Uterus (tissue), 4 donors: Measurements from ENCODE around the gene ST6GALNAC4. TPM values are rescaled to one million over a fixed set of nuclear protein-coding genes. Genes with fewer than 3 reads are reported as not detected.

Experiments used
- DNase-seq, 2 donors: peaks; one replicate each; pipeline ENCODE4 v3.0.0-alpha.2; 2019 to 2020
- H3K27ac ChIP-seq, 2 donors: fragments of 200-600 bp; sonication (generic); 1 replicate in 1 of 2; 2 replicates in 1 of 2; pipeline ENCODE4 v1.5.1; 2016 to 2018
- H3K27me3 ChIP-seq, 2 donors: fragments of 200-600 bp; sonication (generic); one replicate each; pipeline ENCODE4 v1.5.1; 2018 to 2019; ENCODE audit warnings: control low read depth in 1 of 2
- H3K36me3 ChIP-seq, 2 donors: fragments of 200-600 bp; sonication (generic); one replicate each; pipeline ENCODE4 v1.5.1; 2019; ENCODE audit warnings: control low read depth in 1 of 2
- H3K4me1 ChIP-seq, 2 donors: fragments of 200-600 bp; sonication (generic); one replicate each; pipeline ENCODE4 v1.5.1; 2018 to 2019; ENCODE audit warnings: control low read depth in 1 of 2
- H3K4me3 ChIP-seq, 2 donors: fragments of 200-600 bp; sonication (generic); 1 replicate in 1 of 2; 2 replicates in 1 of 2; pipeline ENCODE4 v1.5.1; 2018 to 2019; ENCODE audit warnings: mild to moderate bottlenecking in 1 of 2
- H3K9me3 ChIP-seq, 2 donors: fragments of 200-600 bp; sonication (generic); one replicate each; pipeline ENCODE4 v1.5.1; 2019; ENCODE audit warnings: control low read depth in 1 of 2
- POLR2A ChIP-seq, 2 donors: fragments of 450-650 bp; IDR thresholded peaks; one replicate each; pipeline ENCODE4 v1.6.1; 2016; ENCODE audit warnings: antibody characterized with exemption in 2 of 2, mild to moderate bottlenecking in 1 of 2, moderate library complexity in 1 of 2
- intact Hi-C: fragments of 100-400 bp; cut with DNase I; formaldehyde crosslinking; loops from one replicate; pipeline ENCODE4 v1.15.1; 2023; ENCODE audit warnings: low total_unique reads
- total RNA-seq, 4 donors: library from RNA; depleted of rRNA in 3 of 4; stranded (reverse); fragments of >200 nt in 3 of 4; gene quantifications; one replicate each; pipeline versions ENCODE4 v1.1.0 to v1.2.4, GENCODE V29; 2014 to 2023
- TF ChIP-seq, protein P1 (sequence below), 4 experiments: fragments of 200-600 bp in 2 of 4; fragments of 450-650 bp in 2 of 4; sonication (generic) in 2 of 4; IDR thresholded peaks; one replicate each; pipeline ENCODE4 v1.5.1; 2016 to 2019; ENCODE audit warnings: antibody characterized with exemption in 4 of 4, mild to moderate bottlenecking in 2 of 4, moderate library complexity in 1 of 4
- donor health status: DM: yes; HTN: yes; CAD: no.

The ST6GALNAC4 gene
- total RNA-seq, 4 donors from 2014 or later, result 0.59 to 41.7 (median 20.7) TPM

GRCh38 chr9:127953768-127954505 is 37.1 kb upstream of the ST6GALNAC4 start:
- intact Hi-C loops, result no loop called here
- H3K4me1 ChIP-seq, result peaks cover 6 to 14% of the 10 kb centered on the region in 2 donors

GRCh38 chr9:127953154-127953553 is 36.3 kb upstream of the ST6GALNAC4 start:
- H3K4me3 ChIP-seq, result no peak overlapping the region
- TF ChIP-seq, protein P1, sequence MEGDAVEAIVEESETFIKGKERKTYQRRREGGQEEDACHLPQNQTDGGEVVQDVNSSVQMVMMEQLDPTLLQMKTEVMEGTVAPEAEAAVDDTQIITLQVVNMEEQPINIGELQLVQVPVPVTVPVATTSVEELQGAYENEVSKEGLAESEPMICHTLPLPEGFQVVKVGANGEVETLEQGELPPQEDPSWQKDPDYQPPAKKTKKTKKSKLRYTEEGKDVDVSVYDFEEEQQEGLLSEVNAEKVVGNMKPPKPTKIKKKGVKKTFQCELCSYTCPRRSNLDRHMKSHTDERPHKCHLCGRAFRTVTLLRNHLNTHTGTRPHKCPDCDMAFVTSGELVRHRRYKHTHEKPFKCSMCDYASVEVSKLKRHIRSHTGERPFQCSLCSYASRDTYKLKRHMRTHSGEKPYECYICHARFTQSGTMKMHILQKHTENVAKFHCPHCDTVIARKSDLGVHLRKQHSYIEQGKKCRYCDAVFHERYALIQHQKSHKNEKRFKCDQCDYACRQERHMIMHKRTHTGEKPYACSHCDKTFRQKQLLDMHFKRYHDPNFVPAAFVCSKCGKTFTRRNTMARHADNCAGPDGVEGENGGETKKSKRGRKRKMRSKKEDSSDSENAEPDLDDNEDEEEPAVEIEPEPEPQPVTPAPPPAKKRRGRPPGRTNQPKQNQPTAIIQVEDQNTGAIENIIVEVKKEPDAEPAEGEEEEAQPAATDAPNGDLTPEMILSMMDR (IDR thresholded peaks at IDR 0.05), result no peak
- TF ChIP-seq POLR2A (IDR thresholded peaks at IDR 0.05), result no peak
- H3K27me3 ChIP-seq, result no peaks in the 10 kb centered on the region
- intact Hi-C loops, result no loop called here
- no peak for DNase-seq
- H3K27ac ChIP-seq, result no peak overlapping the region
- no peaks in the 10 kb centered on the region for H3K36me3 ChIP-seq
- H3K4me1 ChIP-seq, result peaks cover 6 to 14% of the 10 kb centered on the region in 2 donors
- no peaks in the 10 kb centered on the region for H3K9me3 ChIP-seq

More at GRCh38 chr9:127953768-127954505, 37.1 kb upstream of the ST6GALNAC4 start:
- TF ChIP-seq, protein P1 (IDR thresholded peaks at IDR 0.05), result no peak
- no peak for TF ChIP-seq POLR2A (IDR thresholded peaks at IDR 0.05)
- Histone ChIP-seq H3K27me3 (no peaks in the 10 kb centered on the region), H3K27ac (peak overlapping the region; percentile 66 to 70), H3K9me3 (no peaks in the 10 kb centered on the region), H3K4me3 (no peak overlapping the region), H3K36me3 (no peaks in the 10 kb centered on the region)
- no peak for DNase-seq

DNA sequence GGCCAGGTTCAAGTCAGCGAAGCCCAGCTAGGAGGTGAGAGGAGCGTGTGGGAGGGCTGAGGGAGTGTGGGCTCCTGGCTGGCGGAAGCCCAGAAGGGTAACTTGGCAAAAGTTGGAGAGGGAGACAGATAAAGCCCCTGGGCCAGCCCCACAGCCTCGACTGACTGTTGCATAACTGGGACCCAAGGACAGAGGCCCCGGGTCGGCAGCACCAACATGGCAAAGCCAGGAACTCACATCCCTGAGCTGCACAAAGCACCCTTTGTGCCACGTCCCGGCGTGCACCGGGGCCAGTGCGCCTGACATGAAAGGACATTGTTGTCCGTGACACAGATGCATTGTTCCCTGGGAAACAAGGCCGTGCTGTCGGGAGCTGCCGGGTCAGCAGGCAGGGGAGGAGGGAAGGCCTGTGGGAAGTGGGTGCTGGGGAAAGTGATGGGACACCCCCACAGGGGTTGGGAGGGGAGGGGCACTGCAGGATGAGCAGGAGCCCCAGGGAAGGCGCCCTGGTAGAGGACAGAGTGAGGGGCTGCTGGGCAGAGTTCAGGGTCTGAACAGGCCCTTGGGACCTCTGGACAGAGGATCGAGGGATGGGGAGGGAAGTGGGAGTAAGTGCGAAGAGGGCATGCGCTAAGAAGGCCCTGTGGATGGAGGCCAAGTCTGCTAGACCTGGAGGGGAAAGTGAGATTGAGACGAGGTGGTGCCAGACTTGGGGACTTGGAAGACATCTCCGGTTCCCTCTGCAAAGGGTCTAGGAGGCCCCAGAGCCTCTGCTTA is 33.9 kb upstream of the ST6GALNAC4 start:
- Histone ChIP-seq H3K36me3 (no peaks in the 10 kb centered on the region), H3K4me1 (peaks cover 2 to 14% of the 10 kb centered on the region in 2 donors), H3K9me3 (no peaks in the 10 kb centered on the region), H3K4me3 (no peak overlapping the region), H3K27me3 (no peaks in the 10 kb centered on the region), H3K27ac (peak overlapping the region; percentile 59 to 67)
- TF ChIP-seq, protein P1 (IDR thresholded peaks at IDR 0.05), result no peak
- TF ChIP-seq POLR2A (IDR thresholded peaks at IDR 0.05), result no peak
- intact Hi-C loops, result no loop called here
- DNase-seq, result peak in 1 of 2 donors; percentile 33

DNA sequence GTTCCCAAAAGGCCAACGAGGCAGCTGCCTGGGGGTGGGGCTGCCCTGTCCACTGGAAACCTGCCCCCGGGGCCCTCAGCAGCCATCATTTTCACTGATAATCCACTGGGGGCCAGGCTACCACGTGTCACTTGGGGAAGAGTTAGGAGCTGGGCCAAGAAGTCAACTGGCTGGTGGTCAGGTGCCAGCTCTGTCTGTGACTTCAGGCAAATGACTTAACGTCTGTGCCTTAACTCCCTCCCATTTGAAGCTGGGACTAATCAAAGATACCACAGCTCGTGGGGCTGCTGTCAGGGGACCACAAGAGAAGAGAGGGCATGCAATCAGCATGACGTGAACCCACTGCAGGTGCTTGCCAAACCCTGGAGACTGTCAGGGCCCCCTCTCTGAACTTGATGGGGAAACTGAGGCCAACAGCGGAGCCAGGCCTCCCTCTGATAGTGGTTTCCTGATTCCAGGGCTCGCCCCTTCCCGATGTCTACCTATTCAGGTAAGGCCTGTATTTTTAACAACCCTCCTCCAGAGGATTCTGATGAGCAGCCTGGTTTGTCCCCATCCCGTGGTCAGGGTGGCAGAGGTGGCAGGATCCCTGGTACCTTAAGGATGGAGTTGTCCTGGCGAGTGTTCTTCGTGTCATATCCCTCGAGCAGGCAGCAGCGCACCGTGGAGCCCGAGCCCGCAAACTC is 33.1 kb upstream of the ST6GALNAC4 start:
- intact Hi-C loops, result no loop called here
- Histone ChIP-seq H3K4me1 (peaks cover 0 to 10% of the 10 kb centered on the region in 2 donors), H3K27me3 (no peaks in the 10 kb centered on the region), H3K4me3 (no peak overlapping the region), H3K27ac (peak overlapping the region; percentile 59 to 67), H3K36me3 (no peaks in the 10 kb centered on the region), H3K9me3 (no peaks in the 10 kb centered on the region)
- no peak for DNase-seq
- no peak for TF ChIP-seq POLR2A (IDR thresholded peaks at IDR 0.05)
- TF ChIP-seq, protein P1 (IDR thresholded peaks at IDR 0.05), result no peak
